Spinal cord (tissue), 10 donors: ENCODE data around the gene MEX3B. TPM values are rescaled to one million over a fixed set of nuclear protein-coding genes. Genes with fewer than 3 reads are reported as not detected.
"Not testable (repeated sequence)": the region's sequence is repeated elsewhere in the genome, so short reads cannot be mapped to it uniquely, and the experiment has no call there.

ENCODE experiments used
- DNase-seq, 6 donors: peaks; one replicate each; pipeline versions ENCODE4 v3.0.0 to v3.0.0-alpha.2; 2013 to 2015; ENCODE audit warnings: low spot score in 6 of 6, low read depth in 4 of 6
- H3K27ac ChIP-seq: one replicate; pipeline ENCODE4 v1.5.1; 2013; ENCODE audit warnings: low read depth, low read length, control low read depth
- H3K27me3 ChIP-seq: one replicate; pipeline ENCODE4 v1.6.1; 2013; ENCODE audit warnings: low read length; ENCODE audit not compliant: control insufficient read depth, insufficient read depth
- H3K36me3 ChIP-seq: one replicate; pipeline ENCODE4 v1.6.1; 2013; ENCODE audit warnings: low read length; ENCODE audit not compliant: control insufficient read depth, insufficient read depth
- H3K4me1 ChIP-seq: one replicate; pipeline ENCODE4 v1.6.1; 2013; ENCODE audit warnings: low read length; ENCODE audit not compliant: control insufficient read depth, insufficient read depth
- H3K4me3 ChIP-seq: one replicate; pipeline ENCODE4 v1.5.1; 2013; ENCODE audit warnings: low read depth, low read length, control low read depth
- H3K9me3 ChIP-seq: one replicate; pipeline ENCODE4 v1.6.1; 2013; ENCODE audit warnings: low read length; ENCODE audit not compliant: control insufficient read depth, insufficient read depth
- WGBS: methylation state at CpG from one replicate; pipeline ENCODE4 v1.1.5; 2013; ENCODE audit warnings: missing lambda C conversion rate; ENCODE audit not compliant: insufficient coverage; 5-methylcytosine and 5-hydroxymethylcytosine counted together
- polyA plus RNA-seq, 2 donors: library from polyadenylated mRNA; unstranded; fragments of 120-200 nt; gene quantifications; one replicate each; pipeline ENCODE4 v1.2.1, GENCODE V29; 2013; ENCODE audit not compliant: insufficient read length in 2 of 2
- total RNA-seq, 2 donors: library from RNA; depleted of rRNA in 1 of 2; stranded (reverse); fragments of 120-200 nt in 1 of 2; fragments of >200 nt in 1 of 2; gene quantifications; one replicate each; pipeline versions ENCODE4 v1.2.3 to v1.2.4, GENCODE V29; 2013 to 2014
- donor health status: healthy.

The MEX3B gene
- total and polyA plus RNA-seq, 4 donors, result 8.8 to 31.7 (median 17.0) TPM

GRCh38 chr15:82018201-82018600 lies 27.6 kb downstream of the MEX3B start:
- H3K27ac ChIP-seq, result no peak overlapping the region
- no peak overlapping the region for H3K4me3 ChIP-seq
- DNase-seq, result no peak
- no peaks in the 10 kb centered on the region for H3K9me3 ChIP-seq
- no peaks in the 10 kb centered on the region for H3K36me3 ChIP-seq
- no peaks in the 10 kb centered on the region for H3K27me3 ChIP-seq
- H3K4me1 ChIP-seq, result no peaks in the 10 kb centered on the region
- WGBS, result 87% methylated on average over 4 of the region's 4 CpGs

- WGBS, result 100% methylated on average over 2 of the region's 7 CpGs
- no peak for DNase-seq
- H3K9me3 ChIP-seq, result no peaks in the 10 kb centered on the region
Measured at GRCh38 chr15:82017656-82018055, 28.2 kb downstream of the MEX3B start.

GRCh38 chr15:82014989-82015388 lies 30.8 kb downstream of the MEX3B start:
- Histone ChIP-seq H3K36me3 (no peaks in the 10 kb centered on the region), H3K27ac (no peak overlapping the region), H3K4me1 (no peaks in the 10 kb centered on the region), H3K4me3 (no peak overlapping the region), H3K9me3 (no peaks in the 10 kb centered on the region), H3K27me3 (no peaks in the 10 kb centered on the region)
- WGBS, result 96% methylated on average over 3 of the region's 3 CpGs
- DNase-seq, result no peak

More at GRCh38 chr15:82017656-82018055, 28.2 kb downstream of the MEX3B start:
- no peaks in the 10 kb centered on the region for H3K36me3 ChIP-seq
- H3K4me3 ChIP-seq, result no peak overlapping the region
- H3K27ac ChIP-seq, result no peak overlapping the region
- no peaks in the 10 kb centered on the region for H3K27me3 ChIP-seq
- no peaks in the 10 kb centered on the region for H3K4me1 ChIP-seq

- Histone ChIP-seq H3K27ac (no peak overlapping the region), H3K4me3 (no peak overlapping the region), H3K9me3 (no peaks in the 10 kb centered on the region), H3K36me3 (no peaks in the 10 kb centered on the region), H3K27me3 (no peaks in the 10 kb centered on the region), H3K4me1 (no peaks in the 10 kb centered on the region)
- 94% methylated on average over 6 of the region's 7 CpGs for WGBS
- DNase-seq, result no peak
Measured at GRCh38 chr15:82012908-82013307, 32.9 kb downstream of the MEX3B start.

- Histone ChIP-seq H3K9me3 (peaks cover 2% of the 10 kb centered on the region), H3K4me1 (no peaks in the 10 kb centered on the region), H3K36me3 (no peaks in the 10 kb centered on the region), H3K27me3 (no peaks in the 10 kb centered on the region), H3K4me3 (no peak overlapping the region), H3K27ac (no peak overlapping the region)
- no peak for DNase-seq
- 14% methylated on average over 1 of the region's 1 CpG for WGBS
Measured at GRCh38 chr15:82005239-82005638, 40.6 kb downstream of the MEX3B start.

GRCh38 chr15:82003916-82004315 lies 41.9 kb downstream of the MEX3B start:
- no peak for DNase-seq
- H3K27me3 ChIP-seq, result no peaks in the 10 kb centered on the region
- 60% methylated on average over 1 of the region's 3 CpGs for WGBS

GRCh38 chr15:81995081-81995480 lies 50.7 kb downstream of the MEX3B start:
- H3K36me3 ChIP-seq, H3K4me3 ChIP-seq, DNase-seq, H3K27ac ChIP-seq, H3K4me1 ChIP-seq, H3K9me3 ChIP-seq, H3K27me3 ChIP-seq: not testable (repeated sequence)
- 90% methylated on average over 14 of the region's 22 CpGs for WGBS

More at GRCh38 chr15:82003916-82004315, 41.9 kb downstream of the MEX3B start:
- Histone ChIP-seq H3K4me3 (no peak overlapping the region), H3K9me3 (peaks cover 2% of the 10 kb centered on the region), H3K4me1 (no peaks in the 10 kb centered on the region), H3K36me3 (no peaks in the 10 kb centered on the region), H3K27ac (no peak overlapping the region)

GRCh38 chr15:81992523-81992922 lies 53.3 kb downstream of the MEX3B start:
- no peak overlapping the region for H3K27ac ChIP-seq
- H3K4me1 ChIP-seq, result no peaks in the 10 kb centered on the region
- no CpG with 5 or more reads among the region's 1 CpG for whole genome bisulfite sequencing
- peaks cover 4% of the 10 kb centered on the region for H3K9me3 ChIP-seq
- H3K4me3 ChIP-seq, result no peak overlapping the region
- no peaks in the 10 kb centered on the region for H3K27me3 ChIP-seq
- H3K36me3 ChIP-seq, result no peaks in the 10 kb centered on the region
- DNase-seq, result no peak

Other genes with a start within 250 kb of the MEX3B start
- 10 to 100 TPM; 21.0 to 21.4 TPM for gene EFL1, start 216.7 kb upstream of the MEX3B start, total RNA-seq
- 10 to 100 TPM; 15.0 to 16.6 TPM for gene EFL1, start 216.7 kb upstream of the MEX3B start, polyA plus RNA-seq
- 10 to 100 TPM in 1 of 2 donors, 1 to 10 TPM in 1; 5.9 to 12.0 TPM for gene SAXO2, start 216.8 kb upstream of the MEX3B start, total RNA-seq
- gene SAXO2, start 216.8 kb upstream of the MEX3B start, polyA plus RNA-seq, result 10 to 100 TPM in 1 of 2 donors, 1 to 10 TPM in 1; 8.6 to 10.2 TPM